Mucosa of descending colon (tissue), 3 donors: Measurements from ENCODE around the gene SLC29A3. TPM values are rescaled to one million over a fixed set of nuclear protein-coding genes. Genes with fewer than 3 reads are reported as not detected.

Source experiments
- ATAC-seq: fragments of 200-7000 bp; cut with Tn5 transposase; one replicate; pipeline ENCODE4 v1.9.1; 2020; ENCODE audit warnings: mild to moderate bottlenecking, moderate library complexity
- DNase-seq, 3 donors: peaks; one replicate each; pipeline ENCODE4 v3.0.0-alpha.2; 2020
- H3K36me3 ChIP-seq: fragments of 200-600 bp; one replicate; pipeline ENCODE4 v1.8.0; 2021; ENCODE audit warnings: low read depth, mild to moderate bottlenecking
- H3K4me1 ChIP-seq: fragments of 200-600 bp; one replicate; pipeline ENCODE4 v1.8.0; 2021; ENCODE audit warnings: low read depth, mild to moderate bottlenecking
- H3K4me3 ChIP-seq: fragments of 200-600 bp; one replicate; pipeline ENCODE4 v1.8.0; 2021; ENCODE audit warnings: mild to moderate bottlenecking
- H3K9me3 ChIP-seq: fragments of 200-600 bp; one replicate; pipeline ENCODE4 v1.8.0; 2021; ENCODE audit warnings: mild to moderate bottlenecking
- CTCF ChIP-seq: fragments of 200-600 bp; IDR thresholded peaks from one replicate; pipeline ENCODE4 v1.8.0; 2022; ENCODE audit warnings: antibody characterized with exemption, mild to moderate bottlenecking
- intact Hi-C, 2 donors: fragments of 100-400 bp; cut with DNase I in 1 of 2; cut with micrococcal nuclease in 1 of 2; formaldehyde crosslinking; loops; one replicate each; pipeline versions ENCODE4 v1.11.0 to v1.11.1; 2022; cut with DNase I, micrococcal nuclease
- total RNA-seq, 3 donors: library from RNA; stranded (reverse); fragmentation: NEBNext Ultra II Directional in 2 of 3; extraction: Animal tissue kit (Norgen Biotek cat#: 25700) in 2 of 3; gene quantifications; one replicate each; pipeline versions ENCODE4 v1.2.1 to v1.2.4, GENCODE V29; 2021 to 2023
- donor health status: DM: no; HTN: no; CAD: no; lungs with moderate emphysema.
- donor health status: DM: no; HTN: no; CAD: no.
- donor health status: DM: no; HTN: yes; CAD: no.

SLC29A3 gene
- total RNA-seq, 3 donors from 2014 or later, result 6.0 to 6.4 (median 6.3) TPM

- H3K9me3 ChIP-seq, result no peaks in the 10 kb centered on the region
- H3K4me3 ChIP-seq, result no peak overlapping the region
- H3K4me1 ChIP-seq, result peaks cover 10% of the 10 kb centered on the region
- intact Hi-C loops, result loop anchor here (10.0 kb wide), 1 partner anchor 169 kb away; no protein-coding TSS in a partner anchor
- ATAC-seq (peak; percentile 60), DNase-seq (peak in 2 of 3 donors; percentile 44 to 61)
- H3K36me3 ChIP-seq, result no peaks in the 10 kb centered on the region
- TF ChIP-seq CTCF, result no peak
These were observed 77.1 kb downstream of the SLC29A3 start for GRCh38 chr10:71396084-71396710.

GRCh38 chr10:71396711-71397295, 77.7 kb downstream of the SLC29A3 start, which contains the start of gene CDH23:
Gene CDH23 (plus strand): TSS chr10:71396920. CDS start chr10:71439832, 42,912 bp downstream.
- ATAC-seq (peak; percentile 48), DNase-seq (peak in 1 of 3 donors; percentile 49)

GRCh38 chr10:71397296-71398212, 78.5 kb downstream of the SLC29A3 start:
- Histone ChIP-seq H3K9me3 (no peaks in the 10 kb centered on the region), H3K4me3 (no peak overlapping the region), H3K4me1 (peaks cover 10% of the 10 kb centered on the region), H3K36me3 (no peaks in the 10 kb centered on the region)
- DNase-seq (no peak), ATAC-seq (peak; percentile 9)
- no peak for TF ChIP-seq CTCF
- intact Hi-C loops, result loop anchor here (10.0 kb wide), 1 partner anchor 167 kb away; no protein-coding TSS in a partner anchor

More at GRCh38 chr10:71396711-71397295, 77.7 kb downstream of the SLC29A3 start, which contains the start of gene CDH23:
- peaks cover 10% of the 10 kb centered on the region for H3K4me1 ChIP-seq
- no peak within 1 kb of the TSS for H3K4me3 ChIP-seq
- no peaks in the 10 kb centered on the region for H3K36me3 ChIP-seq
- no peak for TF ChIP-seq CTCF
- intact Hi-C loops, result loop anchor here (10.0 kb wide), 1 partner anchor 168 kb away; no protein-coding TSS in a partner anchor
- no peaks in the 10 kb centered on the region for H3K9me3 ChIP-seq

- Histone ChIP-seq H3K4me3 (no peak overlapping the region), H3K9me3 (no peaks in the 10 kb centered on the region), H3K4me1 (peaks cover 10% of the 10 kb centered on the region), H3K36me3 (no peaks in the 10 kb centered on the region)
- ATAC-seq (no peak), DNase-seq (no peak)
- TF ChIP-seq CTCF, result no peak
- intact Hi-C loops, result loop anchor here (10.0 kb wide), 1 partner anchor 166 kb away; no protein-coding TSS in a partner anchor
These were observed 79.9 kb downstream of the SLC29A3 start for GRCh38 chr10:71398976-71399375.

GRCh38 chr10:71399946-71400345, 80.9 kb downstream of the SLC29A3 start:
- H3K4me3 ChIP-seq, result no peak overlapping the region
- no peak for ATAC-seq
- TF ChIP-seq CTCF, result no peak
- no peaks in the 10 kb centered on the region for H3K9me3 ChIP-seq
- DNase-seq, result no peak
- H3K4me1 ChIP-seq, result peaks cover 10% of the 10 kb centered on the region
- intact Hi-C loops, result loop anchor here (10.0 kb wide), 1 partner anchor 165 kb away; no protein-coding TSS in a partner anchor
- H3K36me3 ChIP-seq, result no peaks in the 10 kb centered on the region
